ENCODE results near the gene RASL11A.

GRCh38 chr13:27309401-27309958 lies 38.9 kb downstream of the RASL11A start:
- TF ChIP-seq POLR2AphosphoS5 (IDR thresholded peaks at IDR 0.05; ENCODE audit: low read depth, low read length) (no peak), POLR2A (IDR thresholded peaks at IDR 0.05; ENCODE audit: low read depth, low read length) (no peak), TAF1 (IDR thresholded peaks at IDR 0.05; ENCODE audit: low read depth, low read length) (no peak), PAX5 (IDR thresholded peaks at IDR 0.05; ENCODE audit: insufficient read depth, low read length, severe bottlenecking) (no peak), SPI1 (IDR thresholded peaks at IDR 0.05; ENCODE audit: low read depth, low read length) (no peak)

All from GM12891 (cell line).